HUES64 (cell line): ENCODE data around the gene HSD11B1L.
A peak's percentile ranks its signal among the peaks of the same experiment; 100 is the strongest.
"Not testable (repeated sequence)": the region's sequence is repeated elsewhere in the genome, so short reads cannot be mapped to it uniquely, and the experiment has no call there.

Experiments
- H3K27ac ChIP-seq: 2 replicates; pipeline ENCODE4 v1.7.0; 2013; ENCODE audit warnings: low read depth, low read length, inconsistent platforms
- H3K27me3 ChIP-seq: 2 replicates; pipeline ENCODE4 v1.6.1; 2013; ENCODE audit warnings: mild to moderate bottlenecking, low read length; ENCODE audit not compliant: insufficient read depth
- H3K36me3 ChIP-seq: 2 replicates; pipeline ENCODE4 v1.6.1; 2013; ENCODE audit warnings: mild to moderate bottlenecking, low read length; ENCODE audit not compliant: insufficient read depth
- H3K4me1 ChIP-seq: 2 replicates; pipeline ENCODE4 v1.6.1; 2013; ENCODE audit warnings: mild to moderate bottlenecking, low read length, moderate library complexity; ENCODE audit not compliant: insufficient read depth
- H3K4me3 ChIP-seq: 2 replicates; pipeline ENCODE4 v1.5.1; 2013; ENCODE audit warnings: mild to moderate bottlenecking, low read length, moderate library complexity
- H3K9ac ChIP-seq: 2 replicates; pipeline ENCODE4 v1.6.1; 2013; ENCODE audit warnings: mild to moderate bottlenecking, low read depth, low read length
- H3K9me3 ChIP-seq: 2 replicates; pipeline ENCODE4 v1.6.1; 2013; ENCODE audit warnings: low read depth, low read length; ENCODE audit not compliant: insufficient read depth
- WGBS: fragments of 150-250, 120-280 bp; methylation state at CpG from one replicate; pipeline ENCODE4 v1.1.7; 2013; ENCODE audit warnings: missing lambda C conversion rate; 5-methylcytosine and 5-hydroxymethylcytosine counted together

HSD11B1L gene

DNA sequence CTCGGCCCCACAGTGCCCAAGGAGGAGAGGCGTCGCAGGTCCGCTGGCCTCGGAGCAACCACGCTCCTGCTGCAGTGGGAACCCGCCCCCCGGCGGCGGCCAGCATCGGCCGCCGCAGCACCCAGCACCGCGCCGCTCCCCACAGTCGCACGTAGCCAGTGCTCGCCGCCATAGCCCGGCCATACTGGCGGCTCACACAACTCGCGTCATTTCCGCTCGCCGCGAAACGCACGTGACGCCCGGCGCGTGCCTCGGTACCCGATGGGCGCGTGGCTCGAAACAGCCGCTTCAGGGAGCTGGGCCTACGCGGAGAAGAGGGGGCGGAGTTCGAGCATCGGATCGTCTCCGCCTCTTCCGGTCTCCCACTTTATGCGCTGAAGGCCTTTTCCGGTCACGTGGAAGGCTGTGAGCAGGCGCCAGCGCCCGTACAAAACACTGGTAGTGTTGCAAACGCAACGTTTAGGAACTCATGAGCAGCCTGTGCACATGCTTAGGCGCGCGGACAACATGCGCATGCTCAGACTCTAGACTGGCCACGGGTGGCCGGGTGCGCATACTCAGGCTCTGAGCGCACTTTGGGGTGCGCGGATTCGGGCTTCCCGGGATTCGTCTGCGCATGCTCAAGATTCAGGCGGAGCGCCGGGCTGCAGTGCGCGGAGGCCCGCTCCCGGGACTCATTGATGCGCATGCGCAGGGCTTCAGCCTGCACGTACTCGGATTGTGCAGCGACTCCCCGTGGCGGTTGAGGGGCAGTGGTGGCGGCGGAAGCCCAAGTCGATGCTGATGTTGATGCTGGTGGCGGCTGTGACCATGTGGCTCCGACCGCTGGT is 39.3 kb downstream of the HSD11B1L start, which contains the start of the genes CATSPERD and LONP1:
TSS of gene CATSPERD (plus strand) at position 677 of the 830 bp plus-strand sequence. CDS start at position 778, 101 bp downstream.
TSS of gene LONP1 (minus strand) at position 186 of the 830 bp plus-strand sequence. CDS start at position 172, 14 bp downstream.
- H3K27ac ChIP-seq = peak within 1 kb of the TSS; percentile 99
- peak within 1 kb of the TSS; percentile 92 for H3K4me3 ChIP-seq
- under 1% methylated on average over 90 of the region's 90 CpGs for WGBS

GRCh38 chr19:5727453-5728050 is 46.7 kb downstream of the HSD11B1L start:
- 89% methylated on average over 4 of the region's 4 CpGs for WGBS
- no peaks in the 10 kb centered on the region for H3K9me3 ChIP-seq
- no peaks in the 10 kb centered on the region for H3K4me1 ChIP-seq
- 0 out of 2 replicates have a peak, but pooled peaks cover 3% of the 10 kb centered on the region for H3K27me3 ChIP-seq
- no peak overlapping the region for H3K27ac ChIP-seq
- H3K4me3 ChIP-seq = no peak overlapping the region
- H3K36me3 ChIP-seq = no peaks in the 10 kb centered on the region
- H3K9ac ChIP-seq = no peak overlapping the region

More for the DNA sequence above, 39.3 kb downstream of the HSD11B1L start, which contains the start of the genes CATSPERD and LONP1:
- 0 out of 2 replicates have a peak, but pooled peaks cover 3% of the 10 kb centered on the region for H3K4me1 ChIP-seq
- H3K36me3 ChIP-seq = peaks cover 16% of the 10 kb centered on the region
- H3K9ac ChIP-seq = peak within 1 kb of the TSS; percentile 98
- 0 out of 2 replicates have a peak, but pooled peaks cover 3% of the 10 kb centered on the region for H3K27me3 ChIP-seq
- no peaks in the 10 kb centered on the region for H3K9me3 ChIP-seq

DNA sequence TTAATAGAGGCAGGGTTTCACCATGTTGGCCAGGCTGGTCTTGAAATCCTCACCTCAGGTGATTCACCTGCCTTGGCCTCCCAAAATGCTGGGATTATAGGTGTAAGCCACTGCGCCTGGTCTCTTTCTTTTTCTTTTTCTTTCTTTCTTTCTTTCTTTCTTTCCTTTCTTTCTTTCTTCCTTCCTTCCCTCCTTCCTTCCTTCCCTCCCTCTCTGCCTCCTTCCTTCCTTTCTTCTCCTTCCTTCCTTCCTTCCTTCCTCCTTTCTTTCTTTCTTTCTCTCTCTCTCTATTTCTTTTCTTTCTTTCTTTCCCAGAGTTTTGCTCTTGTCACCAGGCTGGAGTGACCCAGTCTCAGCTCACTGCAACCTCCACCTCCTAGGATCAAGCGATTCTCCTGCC is 52.3 kb downstream of the HSD11B1L start:
- 81% methylated on average over 2 of the region's 2 CpGs for WGBS
- not testable (repeated sequence) for H3K9ac ChIP-seq

More for the DNA sequence above, 52.3 kb downstream of the HSD11B1L start:
- H3K9me3 ChIP-seq, H3K4me3 ChIP-seq, H3K27me3 ChIP-seq, H3K36me3 ChIP-seq, H3K4me1 ChIP-seq, H3K27ac ChIP-seq: not testable (repeated sequence)
